Measurements from ENCODE around the gene RBFOX1. TPM values are rescaled to one million over a fixed set of nuclear protein-coding genes. Genes with fewer than 3 reads are reported as not detected.

RBFOX1 gene
- total RNA-seq, 2 donors from 2014 or later = not detected

DNA sequence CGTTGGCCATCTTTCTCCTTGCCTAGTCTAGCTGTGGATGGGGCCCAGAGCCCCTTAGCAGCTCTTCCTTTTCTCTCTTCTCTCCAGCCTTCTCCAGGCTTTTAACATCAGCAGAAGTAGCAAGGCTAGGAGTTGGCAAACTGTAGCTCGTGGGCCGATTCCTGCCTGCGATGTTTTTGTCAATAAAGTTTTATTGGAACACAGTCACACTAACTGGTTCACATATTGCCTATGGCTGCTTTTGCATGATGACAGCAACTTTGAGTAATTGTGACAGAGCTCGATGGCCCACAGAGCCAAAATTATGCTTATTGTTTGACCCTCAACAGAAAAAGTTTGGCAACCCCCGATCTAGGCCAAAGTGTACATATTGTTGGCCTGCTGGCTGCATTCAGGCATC is 199.9 kb downstream of the RBFOX1 start:
- H3K4me1 Mint-ChIP-seq (ENCODE audit: low read depth in 2 of 2) = no peaks in the 10 kb centered on the region
- H3K4me3 Mint-ChIP-seq = no peak overlapping the region
- no peak for ATAC-seq

DNA sequence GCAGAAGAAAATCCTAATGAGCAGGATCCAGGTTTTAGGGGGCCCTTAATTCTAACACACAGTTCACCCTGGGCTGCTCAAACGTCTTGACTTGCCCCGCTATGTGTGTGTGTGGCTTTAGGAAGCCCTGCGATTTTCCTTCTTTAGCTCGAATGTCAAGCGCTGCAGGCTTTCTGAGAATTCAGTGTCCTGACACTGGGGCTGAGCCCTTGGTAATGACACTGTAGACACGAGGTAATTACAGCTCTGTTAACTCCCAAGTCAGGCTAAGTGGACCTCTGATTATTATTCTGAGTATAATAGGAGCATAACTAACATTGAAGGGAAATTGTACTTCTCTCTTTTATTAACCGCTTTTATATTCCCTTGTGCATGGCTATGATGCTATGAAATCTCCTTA is 202.1 kb downstream of the RBFOX1 start:
- H3K9me3 Mint-ChIP-seq = peaks cover 21% of the 10 kb centered on the region
- no peaks in the 10 kb centered on the region for H3K27me3 Mint-ChIP-seq
- H3K4me1 Mint-ChIP-seq (ENCODE audit: low read depth in 2 of 2) = no peaks in the 10 kb centered on the region
- no peaks in the 10 kb centered on the region for H3K36me3 Mint-ChIP-seq
- no peak overlapping the region for H3K27ac Mint-ChIP-seq
- ATAC-seq (no peak), DNase-seq (ENCODE audit: low spot score) (no peak)
- H3K4me3 Mint-ChIP-seq = no peak overlapping the region

More for the DNA sequence above, 199.9 kb downstream of the RBFOX1 start:
- no peaks in the 10 kb centered on the region for H3K36me3 Mint-ChIP-seq
- H3K27ac Mint-ChIP-seq = no peak overlapping the region
- H3K27me3 Mint-ChIP-seq = no peaks in the 10 kb centered on the region
- H3K9me3 Mint-ChIP-seq = peaks cover 16% of the 10 kb centered on the region
- no peak for DNase-seq (ENCODE audit: low spot score)

DNA sequence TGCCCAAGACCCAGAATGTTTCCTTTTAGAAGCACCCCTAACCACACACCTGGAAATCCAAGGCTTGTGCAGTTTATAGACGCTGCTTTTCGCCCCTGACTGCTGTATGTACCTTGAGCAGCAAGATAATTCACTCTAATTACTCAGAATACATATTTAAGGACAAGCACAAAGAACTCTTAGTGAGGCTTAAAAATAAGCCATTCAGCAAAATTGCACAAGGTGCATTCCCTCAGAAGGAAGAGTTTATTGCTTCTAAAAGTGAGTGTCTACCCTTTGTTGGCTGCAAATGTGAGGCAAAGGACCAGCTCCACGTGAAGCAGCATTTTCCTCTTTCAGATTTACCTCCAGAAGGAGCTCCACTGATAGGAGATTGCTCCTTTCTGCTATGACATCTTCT is 208.4 kb downstream of the RBFOX1 start:
- H3K27ac Mint-ChIP-seq = no peak overlapping the region
- ATAC-seq = no peak
- no peak for DNase-seq (ENCODE audit: low spot score)
- H3K27me3 Mint-ChIP-seq = no peaks in the 10 kb centered on the region
- H3K4me3 Mint-ChIP-seq = no peak overlapping the region
- peaks cover 20% of the 10 kb centered on the region for H3K9me3 Mint-ChIP-seq
- H3K4me1 Mint-ChIP-seq (ENCODE audit: low read depth in 2 of 2) = no peaks in the 10 kb centered on the region
- H3K36me3 Mint-ChIP-seq = no peaks in the 10 kb centered on the region

- Mint-ChIP-seq H3K4me3 (no peak overlapping the region), H3K9me3 (peaks cover 14% of the 10 kb centered on the region), H3K36me3 (no peaks in the 10 kb centered on the region), H3K27ac (no peak overlapping the region), H3K27me3 (no peaks in the 10 kb centered on the region), H3K4me1 (ENCODE audit: low read depth in 2 of 2) (no peaks in the 10 kb centered on the region)
- no peak for DNase-seq (ENCODE audit: low spot score)
- no peak for ATAC-seq
Observed at GRCh38 chr16:7545251-7545650, 212.6 kb downstream of the RBFOX1 start.

DNA sequence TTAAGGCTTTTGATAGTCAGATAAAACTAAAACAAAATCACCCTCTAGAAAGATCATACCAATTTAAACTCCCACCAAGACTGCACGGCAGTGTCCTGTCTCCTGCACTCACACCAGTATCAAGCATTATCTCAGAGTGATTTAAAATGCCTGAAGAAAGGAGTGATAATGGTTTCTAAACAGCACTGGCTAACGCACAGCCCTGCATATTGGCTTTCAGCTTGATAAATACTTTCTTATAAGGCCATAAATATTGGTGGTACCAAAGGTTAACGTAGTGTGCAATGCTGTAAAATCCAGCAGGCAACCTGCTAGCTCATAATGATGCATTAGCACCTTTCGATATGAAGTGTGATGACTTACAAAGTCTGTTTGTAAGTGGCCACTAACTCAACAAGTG is 214.3 kb downstream of the RBFOX1 start:
- Mint-ChIP-seq H3K27ac (no peak overlapping the region), H3K9me3 (peaks cover 15% of the 10 kb centered on the region), H3K27me3 (no peaks in the 10 kb centered on the region), H3K36me3 (no peaks in the 10 kb centered on the region), H3K4me3 (no peak overlapping the region), H3K4me1 (ENCODE audit: low read depth in 2 of 2) (no peaks in the 10 kb centered on the region)
- DNase-seq (ENCODE audit: low spot score) = no peak
- no peak for ATAC-seq

GRCh38 chr16:7547736-7548135 is 215.1 kb downstream of the RBFOX1 start:
- Mint-ChIP-seq H3K36me3 (no peaks in the 10 kb centered on the region), H3K4me3 (no peak overlapping the region), H3K27me3 (no peaks in the 10 kb centered on the region), H3K9me3 (peaks cover 14% of the 10 kb centered on the region), H3K27ac (no peak overlapping the region), H3K4me1 (ENCODE audit: low read depth in 2 of 2) (no peaks in the 10 kb centered on the region)
- ATAC-seq (no peak), DNase-seq (ENCODE audit: low spot score) (no peak)

- Mint-ChIP-seq H3K4me1 (ENCODE audit: low read depth in 2 of 2) (no peaks in the 10 kb centered on the region), H3K9me3 (peaks cover 14% of the 10 kb centered on the region), H3K4me3 (no peak overlapping the region), H3K27me3 (no peaks in the 10 kb centered on the region), H3K27ac (no peak overlapping the region), H3K36me3 (no peaks in the 10 kb centered on the region)
- no peak for ATAC-seq
- DNase-seq (ENCODE audit: low spot score) = no peak
Observed at GRCh38 chr16:7548796-7549318, 216.2 kb downstream of the RBFOX1 start.

DNA sequence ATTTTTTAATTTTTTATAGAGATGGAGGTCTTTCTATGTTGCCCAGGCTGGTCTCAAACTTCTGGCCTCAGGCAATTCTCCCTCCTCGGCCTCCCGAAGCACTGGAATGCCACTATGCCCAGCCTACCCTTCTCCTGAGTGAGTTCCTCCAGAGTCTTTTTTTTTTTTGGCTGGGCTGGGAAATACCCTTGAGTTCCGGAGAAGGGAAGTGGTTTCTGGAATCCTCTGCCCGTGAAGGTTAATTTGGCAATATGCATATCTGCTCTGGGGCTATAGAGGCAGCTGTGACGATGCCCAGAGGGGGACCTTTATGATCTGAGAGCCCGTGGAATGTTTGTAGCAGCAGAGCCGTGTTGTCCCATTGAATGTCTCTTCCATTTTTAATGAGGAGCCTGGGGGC is 217.5 kb downstream of the RBFOX1 start:
- no peaks in the 10 kb centered on the region for H3K36me3 Mint-ChIP-seq
- H3K9me3 Mint-ChIP-seq = peaks cover 12% of the 10 kb centered on the region
- H3K4me1 Mint-ChIP-seq (ENCODE audit: low read depth in 2 of 2) = no peaks in the 10 kb centered on the region

DNA sequence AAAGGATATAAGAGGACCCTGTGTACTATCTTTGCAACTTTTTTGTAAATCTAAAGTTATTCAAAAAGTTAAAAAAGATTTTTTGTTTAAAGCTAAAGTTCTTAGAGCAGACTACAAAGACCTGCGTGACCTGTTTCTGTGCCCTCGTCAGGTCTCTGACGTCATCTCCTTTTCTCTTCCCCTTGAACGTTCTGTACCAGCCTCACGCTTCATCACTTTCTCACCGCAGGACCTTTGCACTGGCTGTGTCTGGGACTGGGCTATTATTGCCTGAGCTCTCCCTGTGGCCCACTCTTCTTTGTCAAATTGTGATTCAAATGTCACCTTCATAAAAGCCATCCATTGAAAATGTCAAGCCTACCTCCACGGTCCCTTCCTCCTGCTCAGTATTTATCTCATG is 222.8 kb downstream of the RBFOX1 start:
- ATAC-seq (no peak), DNase-seq (ENCODE audit: low spot score) (no peak)
- Mint-ChIP-seq H3K27me3 (no peaks in the 10 kb centered on the region), H3K4me1 (ENCODE audit: low read depth in 2 of 2) (no peaks in the 10 kb centered on the region), H3K4me3 (no peak overlapping the region), H3K36me3 (no peaks in the 10 kb centered on the region), H3K9me3 (peaks cover 13% of the 10 kb centered on the region), H3K27ac (no peak overlapping the region)

More for the DNA sequence above, 217.5 kb downstream of the RBFOX1 start:
- Mint-ChIP-seq H3K27me3 (no peaks in the 10 kb centered on the region), H3K27ac (no peak overlapping the region), H3K4me3 (no peak overlapping the region)
- ATAC-seq = no peak
- DNase-seq (ENCODE audit: low spot score) = no peak

DNA sequence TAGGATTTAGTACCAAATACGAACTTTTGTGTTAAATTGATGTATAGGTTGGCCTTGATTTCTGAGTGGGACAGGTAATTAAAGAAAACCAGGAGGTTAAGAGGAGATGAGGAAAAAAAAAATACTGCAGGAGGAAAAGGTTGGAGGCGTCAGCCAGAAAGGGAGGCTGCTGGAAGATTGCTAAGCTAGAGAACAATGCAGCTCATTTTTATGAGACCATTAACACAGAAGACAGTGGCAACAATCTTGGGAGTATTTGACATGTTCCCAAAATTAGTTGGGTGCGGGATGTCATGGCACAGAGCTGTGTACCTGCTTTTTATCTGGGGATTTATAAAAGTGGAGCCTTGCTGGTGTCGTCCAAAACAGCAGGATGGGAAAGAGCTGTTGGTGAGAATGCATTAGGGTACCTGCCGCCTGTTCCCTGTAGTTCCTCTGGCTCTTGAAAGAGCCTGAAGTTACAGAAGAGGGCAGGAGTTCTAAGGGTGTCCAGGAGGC is 229.3 kb downstream of the RBFOX1 start:
- Mint-ChIP-seq H3K36me3 (no peaks in the 10 kb centered on the region), H3K9me3 (peaks cover 3% of the 10 kb centered on the region), H3K4me3 (no peak overlapping the region), H3K27ac (no peak overlapping the region), H3K4me1 (ENCODE audit: low read depth in 2 of 2) (no peaks in the 10 kb centered on the region), H3K27me3 (no peaks in the 10 kb centered on the region)
- ATAC-seq = no peak
- DNase-seq (ENCODE audit: low spot score) = no peak

DNA sequence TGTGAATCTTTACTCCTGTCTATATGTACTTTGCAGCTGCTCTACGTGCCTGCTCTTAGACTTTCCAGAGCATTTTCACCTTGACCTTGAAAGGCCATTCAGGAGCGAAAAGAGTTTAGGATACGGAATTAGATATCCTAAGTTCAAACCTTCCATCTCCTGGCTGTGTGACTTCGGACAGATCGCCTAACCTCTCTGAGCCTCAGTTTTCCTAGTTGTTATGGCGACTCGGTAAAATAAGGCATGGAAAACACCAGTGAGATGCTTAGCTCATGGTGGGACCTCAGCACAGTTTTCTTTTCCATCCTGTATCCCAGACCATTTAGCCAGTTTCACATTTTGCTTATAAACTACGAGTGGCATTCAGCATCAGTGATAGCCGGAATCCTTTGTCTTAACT is 233.7 kb downstream of the RBFOX1 start:
- no peak overlapping the region for H3K4me3 Mint-ChIP-seq
- ATAC-seq (no peak), DNase-seq (ENCODE audit: low spot score) (no peak)
- peaks cover 9% of the 10 kb centered on the region for H3K9me3 Mint-ChIP-seq
- no peaks in the 10 kb centered on the region for H3K4me1 Mint-ChIP-seq (ENCODE audit: low read depth in 2 of 2)
- H3K36me3 Mint-ChIP-seq = no peaks in the 10 kb centered on the region
- H3K27ac Mint-ChIP-seq = no peak overlapping the region
- H3K27me3 Mint-ChIP-seq = no peaks in the 10 kb centered on the region

GRCh38 chr16:7571366-7571765 is 238.7 kb downstream of the RBFOX1 start:
- DNase-seq (ENCODE audit: low spot score) = no peak
- H3K36me3 Mint-ChIP-seq = no peaks in the 10 kb centered on the region
- H3K9me3 Mint-ChIP-seq = peaks cover 6% of the 10 kb centered on the region
- no peak overlapping the region for H3K27ac Mint-ChIP-seq
- no peaks in the 10 kb centered on the region for H3K4me1 Mint-ChIP-seq (ENCODE audit: low read depth in 2 of 2)
- no peak for ATAC-seq
- H3K27me3 Mint-ChIP-seq = no peaks in the 10 kb centered on the region
- no peak overlapping the region for H3K4me3 Mint-ChIP-seq

GRCh38 chr16:7577588-7577987 is 244.9 kb downstream of the RBFOX1 start:
- DNase-seq (ENCODE audit: low spot score) = no peak
- no peak for ATAC-seq
- Mint-ChIP-seq H3K4me3 (no peak overlapping the region), H3K27ac (no peak overlapping the region), H3K4me1 (ENCODE audit: low read depth in 2 of 2) (no peaks in the 10 kb centered on the region), H3K36me3 (no peaks in the 10 kb centered on the region), H3K27me3 (no peaks in the 10 kb centered on the region), H3K9me3 (peaks cover 9% of the 10 kb centered on the region)

- peaks cover 9% of the 10 kb centered on the region for H3K9me3 Mint-ChIP-seq
- no peaks in the 10 kb centered on the region for H3K36me3 Mint-ChIP-seq
- no peak for DNase-seq (ENCODE audit: low spot score)
- no peak for ATAC-seq
- H3K4me3 Mint-ChIP-seq = no peak overlapping the region
- no peaks in the 10 kb centered on the region for H3K27me3 Mint-ChIP-seq
- no peaks in the 10 kb centered on the region for H3K4me1 Mint-ChIP-seq (ENCODE audit: low read depth in 2 of 2)
- no peak overlapping the region for H3K27ac Mint-ChIP-seq
Observed at GRCh38 chr16:7579454-7579853, 246.8 kb downstream of the RBFOX1 start.

GRCh38 chr16:7581175-7581574 is 248.5 kb downstream of the RBFOX1 start:
- H3K27ac Mint-ChIP-seq = no peak overlapping the region
- no peaks in the 10 kb centered on the region for H3K27me3 Mint-ChIP-seq
- H3K9me3 Mint-ChIP-seq = peaks cover 9% of the 10 kb centered on the region
- H3K36me3 Mint-ChIP-seq = no peaks in the 10 kb centered on the region
- DNase-seq (ENCODE audit: low spot score) (no peak), ATAC-seq (no peak)
- H3K4me1 Mint-ChIP-seq (ENCODE audit: low read depth in 2 of 2) = no peaks in the 10 kb centered on the region
- H3K4me3 Mint-ChIP-seq = no peak overlapping the region
